Left lung (tissue), 10 donors: ENCODE data around the gene P2RY13. TPM values are rescaled to one million over a fixed set of nuclear protein-coding genes. Genes with fewer than 3 reads are reported as not detected.
A peak's percentile ranks its signal among the peaks of the same experiment; 100 is the strongest.

Experiments
- ATAC-seq: fragments of 200-7000 bp; cut with Tn5 transposase; one replicate; pipeline ENCODE4 v1.9.1; 2020; ENCODE audit warnings: moderate library complexity
- DNase-seq, 4 donors: peaks; one replicate each; pipeline ENCODE4 v3.0.0-alpha.2; 2013 to 2020
- H3K27ac ChIP-seq, 2 donors: fragments of 200-600 bp; sonication (generic) in 1 of 2; one replicate each; pipeline versions ENCODE4 v1.5.0 to v1.8.0; 2020 to 2021
- H3K27me3 ChIP-seq, 2 donors: fragments of 200-600 bp; sonication (generic) in 1 of 2; one replicate each; pipeline versions ENCODE4 v1.5.0 to v1.8.0; 2020 to 2021
- H3K36me3 ChIP-seq, 2 donors: fragments of 200-600 bp; sonication (generic) in 1 of 2; one replicate each; pipeline versions ENCODE4 v1.5.0 to v1.8.0; 2020 to 2021
- H3K4me1 ChIP-seq, 2 donors: fragments of 200-600 bp; one replicate each; pipeline ENCODE4 v1.8.0; 2021
- H3K4me3 ChIP-seq, 2 donors: fragments of 200-600 bp; sonication (generic) in 1 of 2; one replicate each; pipeline versions ENCODE4 v1.5.0 to v1.8.0; 2020 to 2021; ENCODE audit warnings: mild to moderate bottlenecking in 1 of 2
- H3K9me3 ChIP-seq, 2 donors: fragments of 200-600 bp; sonication (generic) in 1 of 2; one replicate each; pipeline versions ENCODE4 v1.5.0 to v1.8.0; 2020 to 2021
- CTCF ChIP-seq, 2 donors: fragments of 200-600 bp; sonication (generic) in 1 of 2; IDR thresholded peaks; one replicate each; pipeline versions ENCODE4 v1.5.0 to v1.8.0; 2021; ENCODE audit warnings: antibody characterized with exemption in 2 of 2
- intact Hi-C, 2 donors: fragments of 100-400 bp; cut with DNase I; formaldehyde crosslinking; loops; one replicate each; pipeline versions ENCODE4 v1.11.2 to v1.14.2; 2022
- polyA plus RNA-seq, 6 donors: library from polyadenylated mRNA; unstranded; fragments of 120-200 nt; gene quantifications; one replicate each; pipeline ENCODE4 v1.2.1, GENCODE V29; 2013; ENCODE audit not compliant: insufficient read length in 6 of 6
- total RNA-seq, 2 donors: library from RNA; stranded (reverse); fragmentation: NEBNext Ultra II Directional; extraction: Animal tissue kit (Norgen Biotek cat#: 25700); gene quantifications; one replicate each; pipeline ENCODE4 v1.2.1, GENCODE V29; 2021
- donor health status: DM: no; HTN: yes; CAD: no.
- donor health status: DM: no; HTN: no; CAD: no.

Gene P2RY13
- total and polyA plus RNA-seq, 8 donors = 0.83 to 16.4 (median 1.5) TPM

- intact Hi-C loops = no loop called here
- DNase-seq = peak in 1 of 4 donors; percentile 39
Observed at GRCh38 chr3:151345859-151346258, 16.5 kb upstream of the P2RY13 start.

GRCh38 chr3:151331696-151332095 lies 2.3 kb upstream of the P2RY13 start:
- no peak overlapping the region for H3K4me3 ChIP-seq
- H3K27ac ChIP-seq = peak overlapping the region in 1 of 2 donors; percentile 85
- DNase-seq (no peak), ATAC-seq (no peak)
- H3K27me3 ChIP-seq = no peaks in the 10 kb centered on the region
- intact Hi-C loops = no loop called here
- peaks cover 0 to 52% of the 10 kb centered on the region in 2 donors for H3K4me1 ChIP-seq
- H3K36me3 ChIP-seq = no peaks in the 10 kb centered on the region
- no peak for TF ChIP-seq CTCF (IDR thresholded peaks at IDR 0.05)
- no peaks in the 10 kb centered on the region for H3K9me3 ChIP-seq

More at GRCh38 chr3:151345859-151346258, 16.5 kb upstream of the P2RY13 start:
- no peaks in the 10 kb centered on the region for H3K36me3 ChIP-seq
- no peak for TF ChIP-seq CTCF (IDR thresholded peaks at IDR 0.05)
- no peak overlapping the region for H3K4me3 ChIP-seq
- H3K4me1 ChIP-seq = peaks cover 3 to 45% of the 10 kb centered on the region in 2 donors
- H3K27ac ChIP-seq = peak overlapping the region; percentile 58 to 83
- H3K27me3 ChIP-seq = no peaks in the 10 kb centered on the region
- ATAC-seq = peak; percentile 68
- H3K9me3 ChIP-seq = no peaks in the 10 kb centered on the region

GRCh38 chr3:151330899-151331298 lies 1.6 kb upstream of the P2RY13 start:
- DNase-seq (peak in 1 of 4 donors; percentile 33), ATAC-seq (no peak)
- Histone ChIP-seq H3K4me3 (no peak overlapping the region), H3K4me1 (peaks cover 0 to 60% of the 10 kb centered on the region in 2 donors), H3K27ac (peak overlapping the region in 1 of 2 donors; percentile 85), H3K27me3 (no peaks in the 10 kb centered on the region), H3K9me3 (no peaks in the 10 kb centered on the region), H3K36me3 (no peaks in the 10 kb centered on the region)
- intact Hi-C loops = no loop called here
- TF ChIP-seq CTCF (IDR thresholded peaks at IDR 0.05) = no peak

GRCh38 chr3:151330379-151330778 lies 1.0 kb upstream of the P2RY13 start:
- peak overlapping the region in 1 of 2 donors; percentile 85 for H3K27ac ChIP-seq
- ATAC-seq = no peak

More at GRCh38 chr3:151330379-151330778, 1.0 kb upstream of the P2RY13 start:
- TF ChIP-seq CTCF (IDR thresholded peaks at IDR 0.05) = no peak
- Histone ChIP-seq H3K4me3 (no peak overlapping the region), H3K4me1 (peaks cover 0 to 65% of the 10 kb centered on the region in 2 donors), H3K36me3 (no peaks in the 10 kb centered on the region), H3K27me3 (no peaks in the 10 kb centered on the region), H3K9me3 (no peaks in the 10 kb centered on the region)
- DNase-seq = no peak
- intact Hi-C loops = no loop called here
